ENCODE measurements around the gene CEP170. TPM values are rescaled to one million over a fixed set of nuclear protein-coding genes. Genes with fewer than 3 reads are reported as not detected.

CEP170 gene
- total RNA-seq, 2 experiments from 2014 or later: 44.2 to 51.5 TPM

GRCh38 chr1:243251539-243251938, 3.5 kb downstream of the CEP170 start:
- peaks cover 36% of the 10 kb centered on the region for H3K4me1 Mint-ChIP-seq (ENCODE audit: low read depth)
- intact Hi-C loops (cut with micrococcal nuclease): no loop called here
- H3K36me3 Mint-ChIP-seq: peaks cover 3% of the 10 kb centered on the region
- no peaks in the 10 kb centered on the region for H3K9me3 Mint-ChIP-seq
- H3K27ac Mint-ChIP-seq: no peak overlapping the region
- H3K4me3 Mint-ChIP-seq: no peak overlapping the region
- peaks cover 3% of the 10 kb centered on the region for H3K27me3 Mint-ChIP-seq
- CTCF ChIA-PET: interaction anchor here (0.7 kb wide), 1 partner anchor 437 kb away, joined by 3 read pairs; no protein-coding TSS in a partner anchor
- no peak for DNase-seq
- POLR2A ChIA-PET: no interaction called here

DNA sequence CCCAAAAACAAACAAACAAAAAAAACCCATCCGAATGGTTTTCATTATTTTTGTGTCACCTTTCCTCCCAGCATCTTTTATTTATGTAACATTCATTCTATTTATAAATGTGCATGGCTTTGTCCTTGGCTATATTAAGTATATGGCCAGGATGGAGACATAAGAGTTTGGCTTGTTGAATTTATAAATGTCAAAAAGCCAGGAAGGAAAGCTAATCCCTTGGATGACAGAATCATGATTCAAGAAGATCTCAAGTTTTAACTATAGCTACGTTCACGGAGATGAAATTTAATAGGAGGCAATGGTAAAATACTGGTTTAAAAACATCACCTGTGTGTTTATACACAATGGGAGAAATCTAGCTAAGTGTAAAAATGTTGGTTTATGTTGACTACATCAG, 5.0 kb downstream of the CEP170 start:
- Mint-ChIP-seq H3K4me1 (ENCODE audit: low read depth) (peaks cover 35% of the 10 kb centered on the region), H3K27me3 (peaks cover 3% of the 10 kb centered on the region), H3K36me3 (peaks cover 3% of the 10 kb centered on the region), H3K27ac (no peak overlapping the region), H3K4me3 (no peak overlapping the region), H3K9me3 (no peaks in the 10 kb centered on the region)
- DNase-seq: no peak
- intact Hi-C loops (cut with micrococcal nuclease): no loop called here
- ChIA-PET CTCF (no interaction called here), POLR2A (no interaction called here)

- Mint-ChIP-seq H3K9me3 (no peaks in the 10 kb centered on the region), H3K36me3 (no peaks in the 10 kb centered on the region), H3K4me1 (ENCODE audit: low read depth) (peaks cover 35% of the 10 kb centered on the region), H3K27ac (no peak overlapping the region), H3K4me3 (no peak overlapping the region), H3K27me3 (no peaks in the 10 kb centered on the region)
- ChIA-PET POLR2A (no interaction called here), CTCF (interaction anchor here (1.4 kb wide), 1 partner anchor 538 kb away, joined by 3 read pairs; no protein-coding TSS in a partner anchor)
- intact Hi-C loops (cut with micrococcal nuclease): no loop called here
- no peak for DNase-seq
These were observed 5.9 kb downstream of the CEP170 start for GRCh38 chr1:243249214-243249613.

DNA sequence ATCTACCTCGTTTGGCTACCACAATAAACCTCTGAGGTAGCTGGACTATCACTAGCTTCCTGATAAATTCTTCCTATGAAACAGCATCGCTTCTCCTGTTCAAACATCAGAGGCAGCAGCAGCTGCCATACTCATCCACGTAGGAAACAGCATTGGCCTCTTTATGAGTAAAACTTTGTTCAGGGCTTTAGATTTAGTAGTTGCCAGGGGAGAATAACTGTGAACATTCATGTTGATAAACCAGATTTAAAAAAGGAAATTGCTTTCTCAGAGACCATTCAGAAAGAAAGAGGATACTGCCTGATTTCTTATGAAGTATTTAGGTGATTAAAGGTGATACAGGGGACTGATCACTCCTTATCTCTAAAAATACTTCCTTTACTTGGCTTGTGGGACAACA, 7.2 kb downstream of the CEP170 start:
- peaks cover 3% of the 10 kb centered on the region for H3K36me3 Mint-ChIP-seq
- ChIA-PET POLR2A (no interaction called here), CTCF (interaction anchor here (1.4 kb wide), 1 partner anchor 540 kb away, joined by 3 read pairs; no protein-coding TSS in a partner anchor)
- H3K9me3 Mint-ChIP-seq: no peaks in the 10 kb centered on the region
- no peaks in the 10 kb centered on the region for H3K27me3 Mint-ChIP-seq
- H3K27ac Mint-ChIP-seq: no peak overlapping the region
- H3K4me1 Mint-ChIP-seq (ENCODE audit: low read depth): peaks cover 23% of the 10 kb centered on the region
- no peak overlapping the region for H3K4me3 Mint-ChIP-seq
- intact Hi-C loops (cut with micrococcal nuclease): no loop called here
- DNase-seq: no peak

- POLR2A ChIA-PET: interaction anchor here (0.7 kb wide), 1 partner anchor 146 kb away, joined by 3 read pairs; no protein-coding TSS in a partner anchor
These were observed 8.2 kb downstream of the CEP170 start for GRCh38 chr1:243246916-243247315.

GRCh38 chr1:243244432-243244841, 10.6 kb downstream of the CEP170 start:
- no peak overlapping the region for H3K4me3 Mint-ChIP-seq
- ChIA-PET CTCF (no interaction called here), POLR2A (no interaction called here)
- no peak for DNase-seq
- H3K9me3 Mint-ChIP-seq: peaks cover 1% of the 10 kb centered on the region
- H3K27me3 Mint-ChIP-seq: no peaks in the 10 kb centered on the region
- H3K36me3 Mint-ChIP-seq: peaks cover 10% of the 10 kb centered on the region
- intact Hi-C loops (cut with micrococcal nuclease): no loop called here
- H3K27ac Mint-ChIP-seq: no peak overlapping the region
- H3K4me1 Mint-ChIP-seq (ENCODE audit: low read depth): peaks cover 11% of the 10 kb centered on the region

More at GRCh38 chr1:243246916-243247315, 8.2 kb downstream of the CEP170 start:
- H3K36me3 Mint-ChIP-seq: peaks cover 4% of the 10 kb centered on the region
- DNase-seq: no peak
- H3K4me1 Mint-ChIP-seq (ENCODE audit: low read depth): peaks cover 19% of the 10 kb centered on the region
- H3K9me3 Mint-ChIP-seq: no peaks in the 10 kb centered on the region
- no peak overlapping the region for H3K4me3 Mint-ChIP-seq
- CTCF ChIA-PET: no interaction called here
- no peak overlapping the region for H3K27ac Mint-ChIP-seq
- H3K27me3 Mint-ChIP-seq: no peaks in the 10 kb centered on the region
- intact Hi-C loops (cut with micrococcal nuclease): no loop called here

DNA sequence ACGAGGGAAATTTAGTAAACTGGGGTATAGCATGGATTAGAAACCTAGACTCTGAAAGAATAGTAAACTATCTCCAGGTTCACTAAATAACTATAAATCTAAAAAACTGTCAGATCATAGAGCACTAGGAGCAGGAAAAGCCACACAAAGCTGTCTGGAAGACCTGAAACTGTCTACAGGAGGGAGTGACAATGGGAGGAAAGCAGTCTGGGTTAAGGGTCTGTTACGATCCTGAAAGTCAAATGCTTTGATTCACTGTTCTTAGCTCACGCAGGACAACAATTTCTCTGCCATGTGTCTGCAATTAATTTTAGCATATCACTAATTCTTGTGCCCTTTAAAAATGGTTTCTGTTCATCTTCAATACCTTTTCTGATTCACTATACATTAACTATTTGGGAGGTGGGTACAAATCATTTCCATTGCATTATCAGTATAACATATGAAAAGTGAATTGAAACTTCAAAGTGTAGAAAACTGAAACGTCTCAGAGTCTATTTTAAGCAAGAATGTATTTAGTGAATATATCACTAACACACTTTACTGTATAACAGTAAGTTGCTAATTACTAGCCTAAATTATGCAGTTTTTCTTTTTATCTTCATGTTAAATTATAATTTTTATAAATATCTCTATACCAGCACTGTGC, 18.4 kb downstream of the CEP170 start:
- DNase-seq: no peak
- CTCF ChIA-PET: no interaction called here
- Mint-ChIP-seq H3K27ac (no peak overlapping the region), H3K9me3 (peaks cover 17% of the 10 kb centered on the region), H3K27me3 (no peaks in the 10 kb centered on the region), H3K4me3 (no peak overlapping the region), H3K4me1 (ENCODE audit: low read depth) (no peaks in the 10 kb centered on the region), H3K36me3 (peaks cover 34% of the 10 kb centered on the region)
- POLR2A ChIA-PET: no interaction called here
- intact Hi-C loops (cut with micrococcal nuclease): no loop called here

DNA sequence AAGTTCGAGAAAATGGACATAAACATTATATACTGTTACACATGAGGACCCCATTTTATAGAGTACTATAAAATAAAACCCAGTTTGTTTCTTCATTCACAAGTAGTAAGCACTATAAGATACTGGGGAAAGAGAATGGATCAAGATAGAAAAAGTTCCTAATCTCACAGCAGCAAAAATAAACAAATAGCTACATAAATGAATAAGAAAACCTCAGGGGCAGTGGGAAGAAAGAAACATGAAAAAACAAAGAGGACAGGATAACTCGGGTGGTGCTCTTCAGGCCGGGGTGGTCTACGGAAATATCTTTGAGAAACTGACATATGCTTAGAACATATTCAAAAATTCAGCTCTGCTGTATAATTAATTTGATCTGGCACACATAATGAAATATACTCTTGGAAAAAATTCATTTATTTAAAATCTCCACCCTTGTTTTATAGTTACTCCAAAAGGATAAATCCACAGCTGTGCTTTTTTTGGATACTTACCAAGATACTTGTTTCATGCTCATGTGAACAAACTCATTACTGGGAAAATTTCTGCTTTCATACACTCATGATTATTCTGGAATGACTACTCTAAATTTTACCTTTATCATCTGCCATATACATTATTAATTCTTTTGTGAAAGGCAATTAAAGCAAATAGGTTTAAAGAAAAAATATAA, 20.0 kb downstream of the CEP170 start:
- peaks cover 25% of the 10 kb centered on the region for H3K9me3 Mint-ChIP-seq
- POLR2A ChIA-PET: no interaction called here
- CTCF ChIA-PET: no interaction called here

DNA sequence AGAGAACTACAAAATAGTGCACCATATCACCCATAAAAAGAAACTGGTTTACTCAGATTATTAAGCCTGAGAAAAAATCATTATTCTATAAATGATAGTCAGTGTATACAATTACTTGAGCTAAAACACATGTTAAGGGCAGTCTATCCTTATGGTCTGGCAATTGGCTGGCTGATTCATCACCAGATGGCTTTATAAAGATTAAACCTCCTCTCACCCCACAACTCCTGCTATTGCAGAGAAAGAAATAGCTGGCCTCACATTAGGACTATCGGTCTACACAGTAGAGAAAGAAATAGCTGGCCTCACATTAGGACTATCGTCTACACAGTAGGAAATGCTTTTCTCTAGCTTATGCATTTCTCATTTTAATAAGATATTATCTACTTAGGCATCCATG, 21.2 kb downstream of the CEP170 start:
- POLR2A ChIA-PET: no interaction called here
- Mint-ChIP-seq H3K4me1 (ENCODE audit: low read depth) (peaks cover 2% of the 10 kb centered on the region), H3K36me3 (peaks cover 46% of the 10 kb centered on the region), H3K27me3 (no peaks in the 10 kb centered on the region), H3K27ac (no peak overlapping the region), H3K4me3 (no peak overlapping the region), H3K9me3 (peaks cover 36% of the 10 kb centered on the region)
- DNase-seq: no peak
- intact Hi-C loops (cut with micrococcal nuclease): no loop called here
- CTCF ChIA-PET: no interaction called here

More for the DNA sequence above, 20.0 kb downstream of the CEP170 start:
- intact Hi-C loops (cut with micrococcal nuclease): no loop called here
- Mint-ChIP-seq H3K27ac (no peak overlapping the region), H3K27me3 (no peaks in the 10 kb centered on the region), H3K36me3 (peaks cover 41% of the 10 kb centered on the region), H3K4me3 (no peak overlapping the region), H3K4me1 (ENCODE audit: low read depth) (no peaks in the 10 kb centered on the region)
- DNase-seq: no peak

DNA sequence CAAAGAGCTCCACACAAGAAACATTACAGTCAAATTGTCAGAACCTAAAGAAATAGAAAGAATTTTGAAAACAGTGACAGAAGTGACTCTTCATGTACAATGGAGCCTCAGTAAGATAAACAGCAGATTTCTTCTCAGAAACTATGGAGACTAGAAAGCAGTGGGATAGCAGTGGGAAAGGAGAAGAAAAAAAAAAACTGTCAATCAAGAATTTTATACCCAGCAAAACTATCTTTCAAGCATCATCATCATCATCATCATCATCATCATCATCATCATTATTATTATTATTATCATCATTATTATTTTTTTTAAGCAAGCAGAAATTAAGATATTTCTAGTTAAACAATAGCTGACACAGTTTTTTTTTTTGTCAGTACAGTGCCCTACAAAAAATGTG, 24.2 kb downstream of the CEP170 start:
- H3K9me3 Mint-ChIP-seq: peaks cover 36% of the 10 kb centered on the region
- no peak overlapping the region for H3K4me3 Mint-ChIP-seq
- intact Hi-C loops (cut with micrococcal nuclease): no loop called here
- H3K27ac Mint-ChIP-seq: no peak overlapping the region
- ChIA-PET CTCF (no interaction called here), POLR2A (no interaction called here)
- peaks cover 43% of the 10 kb centered on the region for H3K36me3 Mint-ChIP-seq
- H3K27me3 Mint-ChIP-seq: no peaks in the 10 kb centered on the region
- H3K4me1 Mint-ChIP-seq (ENCODE audit: low read depth): peaks cover 2% of the 10 kb centered on the region
- no peak for DNase-seq

DNA sequence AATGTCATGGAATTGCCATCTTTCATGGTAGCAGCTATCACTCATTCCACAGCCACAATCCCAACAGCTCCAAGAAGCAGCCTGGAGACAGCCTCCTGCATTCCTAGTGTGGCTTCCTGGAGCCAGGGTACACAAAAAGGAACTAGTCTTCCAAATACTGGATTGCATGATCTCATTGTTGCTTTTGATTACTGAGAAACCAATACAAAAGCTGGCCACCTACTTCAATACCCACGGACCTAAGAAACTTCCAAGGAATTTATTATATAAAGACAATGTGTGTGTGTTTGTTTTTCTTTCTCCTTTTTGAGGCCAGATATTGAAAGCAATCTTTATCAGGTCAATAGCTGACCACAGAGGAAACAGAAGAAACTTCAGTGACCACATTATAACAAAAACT, 25.6 kb downstream of the CEP170 start:
- Mint-ChIP-seq H3K4me3 (no peak overlapping the region), H3K27me3 (no peaks in the 10 kb centered on the region), H3K9me3 (peaks cover 36% of the 10 kb centered on the region), H3K36me3 (peaks cover 40% of the 10 kb centered on the region), H3K27ac (no peak overlapping the region), H3K4me1 (ENCODE audit: low read depth) (peaks cover 2% of the 10 kb centered on the region)
- intact Hi-C loops (cut with micrococcal nuclease): no loop called here
- no peak for DNase-seq
- ChIA-PET CTCF (no interaction called here), POLR2A (no interaction called here)

DNA sequence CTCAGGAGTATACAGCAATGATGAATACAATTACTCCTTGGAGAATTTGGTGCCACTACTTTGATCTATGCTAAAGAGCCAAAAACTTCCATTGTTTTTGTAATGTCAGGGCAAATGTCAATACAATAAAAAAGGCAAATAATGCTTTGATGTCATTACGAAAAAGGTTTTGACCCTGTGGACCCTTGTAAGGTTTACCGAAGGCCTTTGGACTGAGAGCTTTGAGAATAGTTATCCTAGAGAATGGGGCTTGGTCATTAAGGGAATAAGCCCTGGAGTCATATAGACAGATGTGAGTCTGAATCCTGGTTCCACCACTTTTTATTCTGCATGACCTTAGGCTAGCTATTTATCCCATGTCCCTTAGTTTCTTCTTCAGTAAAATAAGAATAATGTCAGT, 27.5 kb downstream of the CEP170 start:
- no peak for DNase-seq
- Mint-ChIP-seq H3K4me1 (ENCODE audit: low read depth) (peaks cover 2% of the 10 kb centered on the region), H3K9me3 (peaks cover 29% of the 10 kb centered on the region), H3K4me3 (no peak overlapping the region), H3K27ac (no peak overlapping the region), H3K36me3 (peaks cover 44% of the 10 kb centered on the region), H3K27me3 (no peaks in the 10 kb centered on the region)
- intact Hi-C loops (cut with micrococcal nuclease): no loop called here
- POLR2A ChIA-PET: no interaction called here
- CTCF ChIA-PET: no interaction called here

- no peaks in the 10 kb centered on the region for H3K27me3 Mint-ChIP-seq
- intact Hi-C loops (cut with micrococcal nuclease): no loop called here
- DNase-seq: no peak
- ChIA-PET CTCF (no interaction called here), POLR2A (no interaction called here)
- no peak overlapping the region for H3K27ac Mint-ChIP-seq
- no peak overlapping the region for H3K4me3 Mint-ChIP-seq
- peaks cover 58% of the 10 kb centered on the region for H3K36me3 Mint-ChIP-seq
- H3K9me3 Mint-ChIP-seq: no peaks in the 10 kb centered on the region
- H3K4me1 Mint-ChIP-seq (ENCODE audit: low read depth): no peaks in the 10 kb centered on the region
These were observed 37.0 kb downstream of the CEP170 start for GRCh38 chr1:243218059-243218458.
